Spinal cord (tissue), 10 donors: ENCODE results near the gene CPTP. TPM values are rescaled to one million over a fixed set of nuclear protein-coding genes. Genes with fewer than 3 reads are reported as not detected.

ENCODE experiments used
- DNase-seq, 6 donors: peaks; one replicate each; pipeline versions ENCODE4 v3.0.0 to v3.0.0-alpha.2; 2013 to 2015; ENCODE audit warnings: low spot score in 6 of 6, low read depth in 4 of 6
- H3K27ac ChIP-seq: one replicate; pipeline ENCODE4 v1.5.1; 2013; ENCODE audit warnings: low read depth, low read length, control low read depth
- H3K27me3 ChIP-seq: one replicate; pipeline ENCODE4 v1.6.1; 2013; ENCODE audit warnings: low read length; ENCODE audit not compliant: control insufficient read depth, insufficient read depth
- H3K36me3 ChIP-seq: one replicate; pipeline ENCODE4 v1.6.1; 2013; ENCODE audit warnings: low read length; ENCODE audit not compliant: control insufficient read depth, insufficient read depth
- H3K4me1 ChIP-seq: one replicate; pipeline ENCODE4 v1.6.1; 2013; ENCODE audit warnings: low read length; ENCODE audit not compliant: control insufficient read depth, insufficient read depth
- H3K4me3 ChIP-seq: one replicate; pipeline ENCODE4 v1.5.1; 2013; ENCODE audit warnings: low read depth, low read length, control low read depth
- H3K9me3 ChIP-seq: one replicate; pipeline ENCODE4 v1.6.1; 2013; ENCODE audit warnings: low read length; ENCODE audit not compliant: control insufficient read depth, insufficient read depth
- WGBS: methylation state at CpG from one replicate; pipeline ENCODE4 v1.1.5; 2013; ENCODE audit warnings: missing lambda C conversion rate; ENCODE audit not compliant: insufficient coverage; 5-methylcytosine and 5-hydroxymethylcytosine counted together
- polyA plus RNA-seq, 2 donors: library from polyadenylated mRNA; unstranded; fragments of 120-200 nt; gene quantifications; one replicate each; pipeline ENCODE4 v1.2.1, GENCODE V29; 2013; ENCODE audit not compliant: insufficient read length in 2 of 2
- total RNA-seq, 2 donors: library from RNA; depleted of rRNA in 1 of 2; stranded (reverse); fragments of 120-200 nt in 1 of 2; fragments of >200 nt in 1 of 2; gene quantifications; one replicate each; pipeline versions ENCODE4 v1.2.3 to v1.2.4, GENCODE V29; 2013 to 2014
- donor health status: healthy.

CPTP gene
- total and polyA plus RNA-seq, 4 donors: 9.6 to 32.0 (median 25.3) TPM

DNA sequence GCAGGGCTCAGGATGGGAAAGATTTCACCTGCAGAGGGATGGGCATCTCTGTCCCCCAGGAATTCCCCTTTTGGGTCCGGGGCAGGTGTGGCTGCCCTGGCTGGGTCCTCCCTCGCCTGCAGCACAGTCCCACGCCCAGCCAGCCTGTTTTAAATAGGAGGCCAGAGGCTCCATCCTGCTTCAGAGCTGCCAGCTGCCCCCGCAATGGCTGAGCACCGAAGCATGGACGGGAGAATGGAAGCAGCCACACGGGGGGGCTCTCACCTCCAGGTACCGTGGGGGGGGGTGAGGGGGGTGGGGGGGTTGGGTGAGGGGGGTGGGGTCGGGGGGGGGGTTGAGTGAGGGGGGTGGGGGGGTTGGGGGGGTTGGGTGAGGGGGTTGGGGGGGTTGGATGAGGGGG, 40.8 kb upstream of the CPTP start:
- Histone ChIP-seq H3K27ac (no peak overlapping the region), H3K36me3 (peaks cover 31% of the 10 kb centered on the region), H3K4me3 (no peak overlapping the region), H3K4me1 (peaks cover 7% of the 10 kb centered on the region), H3K9me3 (no peaks in the 10 kb centered on the region), H3K27me3 (no peaks in the 10 kb centered on the region)
- WGBS: 22% methylated on average over 3 of the region's 9 CpGs
- no peak for DNase-seq

DNA sequence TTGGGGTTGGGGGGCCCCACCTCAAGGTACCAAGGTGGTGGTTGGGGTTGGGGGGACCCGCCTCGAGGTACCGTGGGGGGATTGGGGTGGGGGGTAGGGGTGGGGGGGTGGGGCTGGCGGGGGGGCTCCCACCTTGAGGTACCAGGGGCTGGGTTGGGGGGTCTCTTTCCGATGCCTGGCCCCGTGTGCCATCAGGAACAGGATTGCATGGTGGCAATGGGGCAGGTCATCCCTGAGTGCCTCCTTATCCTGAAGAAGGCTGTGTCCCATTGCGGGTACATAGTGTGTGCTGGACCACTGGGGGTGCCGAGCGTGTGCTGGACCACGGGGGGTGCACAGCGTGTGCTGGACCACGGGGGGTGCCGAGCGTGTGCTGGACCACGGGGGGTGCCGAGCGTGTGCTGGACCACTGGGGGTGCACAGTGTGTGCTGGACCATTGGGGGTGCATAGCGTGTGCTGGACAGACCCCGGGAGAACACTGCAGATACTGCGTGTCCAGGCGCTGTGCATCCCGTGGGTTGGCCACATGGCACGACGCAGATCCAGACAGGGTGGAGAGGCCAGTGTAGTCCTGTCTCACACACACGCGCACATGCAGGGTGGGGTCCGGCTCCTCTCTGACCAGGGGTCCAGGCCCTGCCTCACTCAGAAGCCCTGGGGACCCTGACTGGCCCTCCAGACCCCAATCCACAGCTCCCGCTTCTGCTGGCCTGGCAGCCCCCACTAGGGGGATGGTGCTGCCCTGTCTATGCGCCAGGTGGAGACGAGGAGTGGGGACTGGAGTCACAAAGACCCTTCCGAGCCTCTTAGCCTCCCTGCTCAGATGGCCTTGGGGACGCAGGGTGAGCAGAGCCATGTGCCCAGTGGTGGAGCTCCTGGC, 40.1 kb upstream of the CPTP start:
- no peak for DNase-seq
- peaks cover 28% of the 10 kb centered on the region for H3K36me3 ChIP-seq
- no peak overlapping the region for H3K4me3 ChIP-seq
- H3K27ac ChIP-seq: no peak overlapping the region
- no peaks in the 10 kb centered on the region for H3K27me3 ChIP-seq
- no peaks in the 10 kb centered on the region for H3K9me3 ChIP-seq
- WGBS: 85% methylated on average over 28 of the region's 32 CpGs
- H3K4me1 ChIP-seq: peaks cover 7% of the 10 kb centered on the region

DNA sequence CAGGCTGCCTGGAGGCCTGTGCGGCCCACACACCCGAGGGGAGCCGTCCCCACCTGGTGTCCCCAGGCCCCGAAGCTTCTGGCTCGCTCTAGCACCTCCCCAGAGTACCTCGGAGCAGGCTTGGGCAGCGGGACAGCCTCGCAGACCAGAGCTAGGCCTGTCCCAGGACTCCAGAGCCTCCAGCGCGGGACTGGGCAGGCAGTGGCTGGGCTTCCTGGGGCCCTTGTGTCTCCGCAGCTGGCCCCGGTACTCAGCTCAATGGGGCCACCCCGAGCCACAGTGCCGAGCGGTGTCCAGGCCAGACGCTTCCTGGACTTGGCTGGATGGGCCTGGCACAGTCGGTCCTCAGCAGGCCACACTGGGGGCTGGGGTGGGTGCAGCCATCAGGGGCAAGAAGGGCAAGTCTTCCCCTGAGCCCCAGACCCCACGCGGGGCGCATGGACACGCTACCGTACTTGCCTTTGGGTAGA, 39.5 kb upstream of the CPTP start:
- H3K27ac ChIP-seq: no peak overlapping the region
- peaks cover 26% of the 10 kb centered on the region for H3K36me3 ChIP-seq
- DNase-seq: no peak
- WGBS: 85% methylated on average over 22 of the region's 22 CpGs
- peaks cover 7% of the 10 kb centered on the region for H3K4me1 ChIP-seq
- no peak overlapping the region for H3K4me3 ChIP-seq
- no peaks in the 10 kb centered on the region for H3K27me3 ChIP-seq
- no peaks in the 10 kb centered on the region for H3K9me3 ChIP-seq

GRCh38 chr1:1285611-1286311, 38.8 kb upstream of the CPTP start:
- H3K27ac ChIP-seq: no peak overlapping the region
- 73% methylated on average over 37 of the region's 37 CpGs for WGBS
- H3K36me3 ChIP-seq: peaks cover 29% of the 10 kb centered on the region
- no peaks in the 10 kb centered on the region for H3K9me3 ChIP-seq
- H3K27me3 ChIP-seq: no peaks in the 10 kb centered on the region
- DNase-seq: no peak
- H3K4me3 ChIP-seq: no peak overlapping the region
- peaks cover 11% of the 10 kb centered on the region for H3K4me1 ChIP-seq

GRCh38 chr1:1286313-1287261, 38.0 kb upstream of the CPTP start:
- 70% methylated on average over 47 of the region's 50 CpGs for WGBS
- H3K27me3 ChIP-seq: no peaks in the 10 kb centered on the region
- peaks cover 19% of the 10 kb centered on the region for H3K4me1 ChIP-seq
- no peak for DNase-seq
- H3K4me3 ChIP-seq: no peak overlapping the region
- no peak overlapping the region for H3K27ac ChIP-seq
- H3K36me3 ChIP-seq: peaks cover 29% of the 10 kb centered on the region
- no peaks in the 10 kb centered on the region for H3K9me3 ChIP-seq

GRCh38 chr1:1287288-1288110, 37.1 kb upstream of the CPTP start:
- Histone ChIP-seq H3K4me1 (peaks cover 23% of the 10 kb centered on the region), H3K27ac (no peak overlapping the region), H3K4me3 (no peak overlapping the region), H3K36me3 (peaks cover 31% of the 10 kb centered on the region), H3K27me3 (no peaks in the 10 kb centered on the region), H3K9me3 (no peaks in the 10 kb centered on the region)
- no peak for DNase-seq
- whole genome bisulfite sequencing: 91% methylated on average over 34 of the region's 46 CpGs

DNA sequence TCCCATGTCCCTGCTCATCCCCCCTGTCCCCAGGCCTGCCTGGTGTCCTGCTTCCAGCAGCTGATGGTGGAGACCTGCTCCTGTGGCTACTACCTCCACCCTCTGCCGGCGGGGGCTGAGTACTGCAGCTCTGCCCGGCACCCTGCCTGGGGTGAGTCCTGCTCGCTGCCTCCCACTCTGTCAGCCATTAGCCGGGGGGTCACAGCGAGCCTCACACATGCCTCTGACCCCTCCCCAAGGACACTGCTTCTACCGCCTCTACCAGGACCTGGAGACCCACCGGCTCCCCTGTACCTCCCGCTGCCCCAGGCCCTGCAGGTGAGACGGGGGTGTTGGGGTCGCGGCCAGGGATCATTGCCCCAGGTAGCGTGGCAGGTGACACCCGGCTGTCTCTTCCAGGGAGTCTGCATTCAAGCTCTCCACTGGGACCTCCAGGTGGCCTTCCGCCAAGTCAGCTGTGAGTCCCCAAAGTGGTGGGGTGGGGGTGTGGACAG, 34.3 kb upstream of the CPTP start:
- Histone ChIP-seq H3K9me3 (no peaks in the 10 kb centered on the region), H3K4me1 (peaks cover 19% of the 10 kb centered on the region), H3K27ac (no peak overlapping the region), H3K4me3 (no peak overlapping the region), H3K27me3 (no peaks in the 10 kb centered on the region), H3K36me3 (peaks cover 59% of the 10 kb centered on the region)
- WGBS: 38% methylated on average over 8 of the region's 15 CpGs
- DNase-seq: peak in 1 of 6 donors; percentile 31

- Histone ChIP-seq H3K27me3 (no peaks in the 10 kb centered on the region), H3K36me3 (peaks cover 67% of the 10 kb centered on the region), H3K27ac (no peak overlapping the region), H3K4me1 (peaks cover 19% of the 10 kb centered on the region), H3K4me3 (no peak overlapping the region), H3K9me3 (no peaks in the 10 kb centered on the region)
- DNase-seq: no peak
- WGBS: 40% methylated on average over 28 of the region's 28 CpGs
Observed at GRCh38 chr1:1291023-1291528, 33.5 kb upstream of the CPTP start.
